Dedifferentiated amniotic fluid mesenchymal stem cell (primary cell): ENCODE measurements around the gene SH3TC1.

Experiments used
- DNase-seq: peaks from one replicate; pipeline ENCODE4 v3.0.0-alpha.2; 2016; ENCODE audit errors: extremely low spot score

Gene SH3TC1

GRCh38 chr4:8180310-8181093 lies 18.6 kb upstream of the SH3TC1 start:
- no peak for DNase-seq

DNA sequence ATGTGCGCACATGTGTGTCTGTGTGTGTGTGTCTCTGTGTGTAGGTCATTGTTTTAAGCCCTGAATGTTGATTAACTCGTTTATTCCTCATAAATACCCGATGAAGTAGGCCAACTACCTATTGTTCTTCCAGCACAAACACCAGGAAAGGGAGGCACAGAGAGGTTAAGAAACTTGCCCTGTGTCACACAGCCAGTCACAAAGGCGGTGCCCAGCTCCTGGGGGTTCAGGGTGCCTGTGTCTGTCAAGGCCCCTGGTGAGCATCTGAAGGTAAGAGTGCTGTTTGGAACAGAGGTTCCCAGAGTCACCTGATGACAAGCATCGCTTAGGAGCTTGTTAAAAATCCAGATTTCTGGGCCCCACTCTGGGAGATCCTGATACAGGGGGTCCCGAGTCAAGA lies 18.0 kb upstream of the SH3TC1 start:
- no peak for DNase-seq

DNA sequence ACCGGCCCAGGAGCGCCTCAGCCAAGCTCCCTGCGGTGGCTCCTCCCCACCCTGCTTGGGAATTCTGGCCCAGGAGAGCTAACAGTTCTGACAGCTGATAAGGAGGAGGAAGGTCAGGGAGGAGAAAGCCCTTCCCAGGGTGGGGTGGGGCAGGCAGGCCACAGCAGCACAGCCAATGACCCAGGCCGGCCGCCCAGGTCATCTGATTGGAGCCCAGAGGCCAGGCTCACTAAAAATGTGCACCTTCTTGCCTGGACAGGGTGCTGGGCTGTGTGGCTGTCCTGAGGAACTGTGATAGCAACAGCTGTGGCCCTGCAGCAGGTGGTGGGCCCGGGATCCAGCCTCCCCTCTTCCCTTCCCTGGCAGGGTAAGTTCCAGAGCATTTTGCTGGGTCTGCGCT lies 17.2 kb upstream of the SH3TC1 start:
- DNase-seq: no peak

DNA sequence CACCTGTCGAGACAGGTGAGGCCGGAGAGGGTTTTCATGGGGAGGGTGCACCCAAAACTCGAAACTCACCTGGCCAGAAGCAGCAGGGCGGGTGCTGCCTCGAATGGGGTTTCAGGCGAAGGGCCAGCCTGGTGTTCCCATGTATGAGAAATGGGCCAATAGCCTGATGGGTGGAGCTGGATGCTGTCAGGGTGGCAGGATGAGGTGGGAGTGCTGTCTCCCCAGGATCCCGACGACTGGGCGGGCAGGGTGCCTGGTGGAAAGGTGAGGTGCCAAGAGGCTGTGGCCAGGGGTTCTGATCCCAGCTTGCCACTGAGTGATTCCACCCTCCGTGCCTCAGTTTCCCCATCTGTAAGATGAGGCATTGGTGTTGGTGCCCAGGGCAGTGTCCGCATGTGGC lies 16.8 kb upstream of the SH3TC1 start:
- no peak for DNase-seq

GRCh38 chr4:8182858-8183725 lies 16.0 kb upstream of the SH3TC1 start:
- no peak for DNase-seq

DNA sequence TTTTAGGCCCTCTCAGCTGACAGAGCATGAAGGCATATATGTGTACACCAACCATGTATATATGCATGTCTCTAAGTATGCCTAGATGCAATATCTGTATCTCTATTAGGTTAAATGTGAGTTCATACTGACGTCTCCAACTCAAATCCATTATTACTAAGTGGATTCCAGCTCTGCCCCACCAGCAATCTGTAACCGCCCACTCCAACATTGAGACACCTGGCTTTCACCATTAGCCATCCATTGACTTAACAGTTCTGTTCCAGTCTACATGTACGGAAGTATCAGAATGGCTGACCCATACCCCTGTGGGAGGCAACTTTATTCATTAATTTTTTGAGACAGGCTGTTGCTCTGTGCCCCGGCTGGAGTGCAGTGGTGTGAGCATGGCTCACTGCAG lies 15.0 kb upstream of the SH3TC1 start:
- DNase-seq: no peak

DNA sequence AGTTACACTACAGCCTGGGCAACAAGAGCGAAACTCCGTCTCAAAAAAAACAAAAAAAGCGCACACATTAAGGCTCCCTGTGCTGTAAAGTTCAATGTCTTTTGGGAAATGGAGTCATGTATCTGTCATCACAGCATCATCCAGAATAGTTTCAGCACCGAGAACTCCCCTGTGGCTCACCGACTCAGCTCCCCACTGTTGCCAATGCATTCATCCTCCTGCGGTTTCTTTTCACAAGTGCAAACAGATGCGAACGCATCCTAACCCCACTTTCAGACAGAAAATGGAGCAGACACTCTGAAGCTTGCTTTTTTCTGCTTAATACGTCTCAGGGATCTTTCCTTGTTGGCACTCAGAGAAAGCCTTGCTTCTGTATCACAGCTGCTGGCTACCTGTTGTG lies 13.8 kb upstream of the SH3TC1 start:
- no peak for DNase-seq

- no peak for DNase-seq
Observed at GRCh38 chr4:8185930-8186329, 13.2 kb upstream of the SH3TC1 start.

DNA sequence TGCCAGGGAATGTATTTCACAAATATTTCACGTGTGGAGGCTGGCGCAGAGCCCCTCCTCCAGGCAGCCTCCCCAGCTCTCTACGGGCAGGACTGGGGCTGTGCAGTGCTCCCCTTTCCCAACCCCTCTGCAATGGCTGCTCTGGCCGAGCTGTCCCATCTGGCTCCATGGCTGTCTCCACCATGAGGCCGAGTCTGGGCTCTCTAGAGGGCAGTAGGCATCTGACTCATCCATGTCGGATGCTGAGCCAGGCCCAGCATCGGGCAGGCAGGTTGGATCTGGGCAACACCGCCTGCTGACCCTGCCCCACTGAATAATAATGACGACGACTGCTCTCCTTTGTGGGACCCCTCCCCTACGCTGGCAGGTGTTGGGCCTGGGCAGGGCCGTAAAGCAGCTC lies 11.0 kb upstream of the SH3TC1 start:
- DNase-seq: no peak

- DNase-seq: no peak
Observed at GRCh38 chr4:8188743-8189550, 10.1 kb upstream of the SH3TC1 start.

GRCh38 chr4:8189551-8190466 lies 9.3 kb upstream of the SH3TC1 start:
- DNase-seq: no peak

GRCh38 chr4:8191136-8191747 lies 7.8 kb upstream of the SH3TC1 start:
- no peak for DNase-seq

DNA sequence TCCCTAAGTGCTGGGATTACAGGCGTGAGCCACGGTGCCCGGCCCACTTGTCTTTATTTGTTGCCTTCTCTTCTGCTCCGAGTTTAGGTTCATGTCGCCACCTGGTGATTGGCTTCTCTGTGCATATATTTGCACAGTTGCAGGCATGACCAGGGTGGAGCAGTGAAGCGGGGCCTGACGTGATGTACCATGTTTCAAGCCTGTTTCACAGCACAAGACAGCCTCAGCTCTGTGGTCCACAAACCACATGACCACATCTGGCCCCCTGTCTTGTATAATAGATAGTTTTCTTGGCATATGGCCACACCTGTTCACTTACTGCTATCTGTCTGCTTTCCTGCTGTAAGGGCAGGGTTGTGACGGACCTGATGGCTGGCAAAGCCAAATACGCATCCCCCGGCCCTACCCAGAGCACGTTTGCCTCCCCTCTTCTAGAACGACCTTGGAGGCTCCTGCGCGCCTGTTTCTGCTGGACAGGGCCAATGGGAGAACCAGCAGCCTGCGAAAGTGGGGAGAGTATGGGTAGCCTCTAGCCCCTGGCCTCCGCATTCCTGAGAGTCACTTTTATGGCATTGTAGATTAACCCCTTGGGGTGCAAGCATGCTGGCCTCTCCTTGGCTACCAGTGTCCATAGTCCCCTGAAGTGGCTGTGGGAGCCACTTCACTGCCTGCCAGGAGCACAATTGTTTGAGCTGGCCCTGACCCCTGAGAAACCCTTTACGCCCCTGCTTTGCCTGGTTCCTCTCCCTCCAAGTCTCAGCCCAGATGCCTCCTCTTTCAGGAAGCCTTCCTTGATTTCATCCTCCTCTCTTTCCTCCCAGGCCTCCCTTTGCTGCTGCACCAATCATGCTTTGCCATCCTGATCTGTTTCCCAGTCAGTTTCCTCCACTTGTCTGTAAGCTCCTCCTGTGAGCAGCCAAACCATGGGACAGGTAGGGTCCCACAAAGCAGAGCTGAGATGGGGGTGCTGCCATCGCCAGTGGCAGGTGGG lies 6.0 kb upstream of the SH3TC1 start:
- no peak for DNase-seq

DNA sequence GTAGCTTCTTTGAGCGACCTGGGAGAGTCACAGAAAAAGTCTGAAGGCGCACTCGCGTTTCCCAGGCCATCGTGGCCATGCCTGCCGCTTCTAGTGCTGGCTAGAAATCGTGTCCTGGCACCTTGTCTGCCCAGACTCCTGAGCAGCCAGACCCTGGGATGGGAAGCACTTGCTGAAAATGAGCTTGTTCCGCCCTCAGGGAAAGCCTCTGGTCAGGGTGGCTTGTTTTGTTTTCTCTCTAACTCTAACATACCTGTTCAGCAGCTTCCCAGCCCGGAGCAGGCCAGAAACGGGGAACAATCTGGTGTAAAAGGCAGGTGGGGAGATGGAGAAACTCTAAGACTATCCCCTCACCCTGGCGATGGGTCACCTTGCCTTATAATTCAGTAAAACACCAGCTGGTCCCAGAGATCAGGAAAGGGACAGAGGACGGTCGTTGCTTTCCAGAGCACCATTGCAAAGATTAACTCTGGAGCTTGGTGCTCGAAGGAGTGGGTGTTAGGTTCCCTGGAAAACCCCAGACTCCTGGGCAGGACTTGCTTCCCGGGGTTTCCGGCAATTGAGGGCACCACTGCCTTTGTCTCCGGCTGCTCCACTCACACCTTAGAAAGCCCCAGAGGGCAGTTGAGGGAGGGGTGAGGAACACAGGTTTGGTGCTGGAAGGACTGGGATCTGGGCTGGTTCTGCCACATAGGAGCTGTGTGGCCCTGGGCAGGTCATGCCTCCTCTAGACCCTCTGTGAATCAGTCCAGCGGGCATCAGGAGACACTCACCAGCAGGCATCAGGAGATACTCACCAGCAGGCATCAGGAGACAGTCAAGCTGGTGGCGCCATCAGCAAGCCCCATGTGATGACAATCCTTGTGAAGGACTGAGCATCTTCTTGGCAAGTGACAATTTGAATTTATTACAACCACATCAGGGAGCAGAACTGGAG lies 4.5 kb upstream of the SH3TC1 start:
- DNase-seq: no peak

DNA sequence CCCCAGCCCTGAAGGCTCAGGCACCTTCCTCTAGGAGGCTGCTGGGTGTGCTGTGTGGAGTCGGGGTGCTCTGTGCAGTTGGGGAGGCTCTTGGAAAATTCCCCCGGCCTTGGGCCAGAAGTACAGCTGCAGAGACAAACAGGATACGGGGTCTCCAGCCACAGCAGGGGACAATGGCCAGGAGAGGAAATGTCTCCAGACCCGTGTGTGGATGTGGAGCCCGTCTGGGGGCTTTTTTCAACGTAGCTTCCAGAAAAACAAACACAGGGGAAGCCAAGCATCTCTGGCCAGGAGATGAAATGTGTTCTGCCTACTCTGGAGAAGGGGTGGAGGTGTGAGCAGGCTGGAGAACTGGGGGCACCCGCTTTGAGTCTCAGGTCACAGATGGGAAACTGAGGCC lies 3.7 kb upstream of the SH3TC1 start:
- no peak for DNase-seq

DNA sequence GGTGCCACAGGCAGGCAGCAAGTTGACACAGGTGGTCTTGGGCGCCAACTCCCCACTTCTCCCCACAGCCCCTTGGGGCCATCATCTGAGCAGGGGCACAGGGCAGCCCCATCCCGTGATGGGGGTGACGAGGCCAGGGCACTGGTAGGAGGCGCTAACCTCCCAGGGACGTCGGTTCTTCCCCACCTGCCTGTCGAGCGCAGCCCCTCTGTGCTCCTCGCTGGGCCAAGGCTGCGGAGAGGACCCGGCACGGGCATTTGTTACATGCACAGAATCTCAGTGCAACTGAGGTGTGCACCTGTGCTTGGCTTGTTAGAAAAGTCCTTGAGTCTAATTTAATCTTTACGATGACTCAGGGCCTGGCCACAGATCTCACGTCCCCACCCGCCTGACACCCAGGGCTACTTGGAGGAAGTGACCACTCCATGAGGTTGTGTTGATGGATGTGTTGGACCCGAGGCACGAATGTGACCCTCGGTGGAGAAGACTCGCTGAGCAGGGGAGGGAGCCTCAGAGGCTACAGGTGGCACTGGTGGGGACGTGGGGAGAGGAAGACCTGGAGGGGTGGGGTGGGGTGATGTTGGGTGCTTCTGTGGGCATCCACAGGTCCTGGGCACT lies 3.1 kb upstream of the SH3TC1 start:
- no peak for DNase-seq

DNA sequence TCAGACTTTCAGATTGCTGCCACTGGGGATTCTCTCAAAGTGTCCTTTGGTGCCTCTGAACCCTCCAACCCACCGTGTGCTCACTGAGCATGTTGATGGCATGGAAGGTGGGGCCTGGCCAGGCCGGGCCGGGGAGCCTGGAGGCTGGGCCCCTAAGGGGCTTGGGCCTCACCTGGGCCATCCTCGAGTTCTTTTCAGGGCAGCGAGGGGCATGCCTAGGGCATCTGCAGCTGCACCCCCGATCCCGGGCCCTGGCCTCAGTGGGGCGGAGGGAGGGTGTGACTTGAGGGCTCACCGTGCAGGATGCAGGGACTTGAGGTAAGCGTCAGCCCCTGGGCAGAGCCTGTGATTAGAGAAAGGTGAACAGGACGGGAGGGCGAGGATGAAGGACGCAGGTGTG lies 1.6 kb upstream of the SH3TC1 start:
- DNase-seq: no peak
